ENCODE measurements around the gene MRPL47.

DNA sequence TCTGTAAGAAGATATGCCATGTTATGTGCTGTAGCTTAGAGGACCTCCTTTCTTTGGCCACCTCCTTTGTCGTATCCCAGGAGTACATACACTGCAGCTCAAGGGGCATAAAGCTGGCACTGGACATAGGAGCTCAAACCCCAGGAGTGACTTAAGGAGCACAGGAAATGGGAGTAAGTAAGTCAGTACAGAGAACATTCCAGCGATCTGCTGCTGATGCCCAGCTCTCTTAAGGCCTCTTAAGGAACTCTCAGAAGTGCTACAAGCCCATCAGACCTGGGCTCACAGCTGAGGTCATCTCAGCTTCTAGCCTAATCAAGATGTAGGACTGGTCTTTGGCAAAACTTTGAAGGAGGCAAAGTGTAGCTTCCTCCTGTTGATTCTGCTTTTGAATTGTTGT is 63.3 kb downstream of the MRPL47 start:
- TF ChIP-seq, protein P1, sequence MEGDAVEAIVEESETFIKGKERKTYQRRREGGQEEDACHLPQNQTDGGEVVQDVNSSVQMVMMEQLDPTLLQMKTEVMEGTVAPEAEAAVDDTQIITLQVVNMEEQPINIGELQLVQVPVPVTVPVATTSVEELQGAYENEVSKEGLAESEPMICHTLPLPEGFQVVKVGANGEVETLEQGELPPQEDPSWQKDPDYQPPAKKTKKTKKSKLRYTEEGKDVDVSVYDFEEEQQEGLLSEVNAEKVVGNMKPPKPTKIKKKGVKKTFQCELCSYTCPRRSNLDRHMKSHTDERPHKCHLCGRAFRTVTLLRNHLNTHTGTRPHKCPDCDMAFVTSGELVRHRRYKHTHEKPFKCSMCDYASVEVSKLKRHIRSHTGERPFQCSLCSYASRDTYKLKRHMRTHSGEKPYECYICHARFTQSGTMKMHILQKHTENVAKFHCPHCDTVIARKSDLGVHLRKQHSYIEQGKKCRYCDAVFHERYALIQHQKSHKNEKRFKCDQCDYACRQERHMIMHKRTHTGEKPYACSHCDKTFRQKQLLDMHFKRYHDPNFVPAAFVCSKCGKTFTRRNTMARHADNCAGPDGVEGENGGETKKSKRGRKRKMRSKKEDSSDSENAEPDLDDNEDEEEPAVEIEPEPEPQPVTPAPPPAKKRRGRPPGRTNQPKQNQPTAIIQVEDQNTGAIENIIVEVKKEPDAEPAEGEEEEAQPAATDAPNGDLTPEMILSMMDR (IDR thresholded peaks at IDR 0.05) = no peak
- TF ChIP-seq POLR2A (IDR thresholded peaks at IDR 0.05) = no peak
